OCI-LY3 (cell line): ENCODE data around the gene CAPZB.

Source experiments
- CTCF ChIP-seq: fragments of 200-600, 300-600 bp; sonication (generic); IDR thresholded peaks from 2 replicates; pipeline ENCODE4 v1.5.1; 2014; ENCODE audit warnings: antibody characterized with exemption, low read length, low read depth
- EZH2phosphoT487 ChIP-seq: fragments of 200-600 bp; shearing (Covaris generic); IDR thresholded peaks from 2 replicates; pipeline ENCODE4 v1.6.1; 2018; ENCODE audit warnings: antibody characterized with exemption, mixed run types, low read depth

DNA sequence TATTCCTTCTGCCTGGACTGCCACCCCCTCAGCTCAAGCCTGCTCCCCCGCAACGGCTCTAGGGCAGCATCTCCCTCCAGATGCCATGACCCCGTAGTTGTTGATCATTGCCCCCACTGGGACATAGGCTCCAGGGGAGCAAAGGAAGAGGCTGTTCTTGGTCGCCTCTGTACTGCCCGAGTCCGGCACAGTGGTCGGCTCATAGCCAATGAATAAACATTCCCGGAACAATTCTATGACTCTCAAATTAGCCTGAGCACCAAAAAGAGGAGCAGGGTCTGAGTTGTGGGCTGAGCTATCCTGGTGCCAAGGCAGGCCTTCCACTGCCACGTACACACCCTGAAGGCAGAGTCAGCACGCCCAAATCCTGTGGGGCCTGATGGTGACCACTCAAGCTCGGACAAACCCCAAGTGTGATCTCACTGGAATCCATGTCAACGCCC lies 33.1 kb downstream of the CAPZB start:
- TF ChIP-seq CTCF, result no peak
- no peak for TF ChIP-seq EZH2phosphoT487
